HG03354 (cell line): ENCODE measurements around the gene FAM25A.
"Not testable (repeated sequence)": the region's sequence is repeated elsewhere in the genome, so short reads cannot be mapped to it uniquely, and the experiment has no call there.

Experiments used
- ATAC-seq: cut with Tn5 transposase; IDR thresholded peaks from one replicate; pipeline ENCODE4 v1.9.1; 2021; ENCODE audit warnings: mild to moderate bottlenecking; ENCODE audit not compliant: unreplicated experiment, poor library complexity, severe bottlenecking

The FAM25A gene

GRCh38 chr10:87020056-87020455 is at the start of gene FAM25A:
Gene FAM25A, plus strand, starts transcription at chr10:87020294. Its CDS starts 31 bp downstream, at chr10:87020325.
- not testable (repeated sequence) for ATAC-seq

GRCh38 chr10:86970982-86971231 is 49.2 kb upstream of the FAM25A start:
- no peak for ATAC-seq

- ATAC-seq: peak; percentile 79
Measured at GRCh38 chr10:86971232-86971991, 48.7 kb upstream of the FAM25A start.

- no peak for ATAC-seq
Measured at GRCh38 chr10:86972613-86973380, 47.3 kb upstream of the FAM25A start.

GRCh38 chr10:86974484-86974883 is 45.6 kb upstream of the FAM25A start:
- ATAC-seq: no peak

GRCh38 chr10:86976362-86977056 is 43.6 kb upstream of the FAM25A start:
- no peak for ATAC-seq

GRCh38 chr10:86978457-86978856 is 41.6 kb upstream of the FAM25A start:
- ATAC-seq: not testable (repeated sequence)

GRCh38 chr10:86979296-86979818 is 40.7 kb upstream of the FAM25A start:
- ATAC-seq: no peak

- ATAC-seq: no peak
Measured at GRCh38 chr10:86979977-86980448, 40.1 kb upstream of the FAM25A start.

- not testable (repeated sequence) for ATAC-seq
Measured at GRCh38 chr10:86981020-86981419, 39.1 kb upstream of the FAM25A start.

- ATAC-seq: no peak
Measured at GRCh38 chr10:86981716-86982115, 38.4 kb upstream of the FAM25A start.

- not testable (repeated sequence) for ATAC-seq
Measured at GRCh38 chr10:86984498-86984897, 35.6 kb upstream of the FAM25A start.

GRCh38 chr10:86988520-86988919 is 31.6 kb upstream of the FAM25A start:
- no peak for ATAC-seq

- ATAC-seq: not testable (repeated sequence)
Measured at GRCh38 chr10:86991362-86991761, 28.7 kb upstream of the FAM25A start.

GRCh38 chr10:86992456-86992855 is 27.6 kb upstream of the FAM25A start:
- no peak for ATAC-seq

- ATAC-seq: no peak
Measured at GRCh38 chr10:86992929-86993328, 27.2 kb upstream of the FAM25A start.

- ATAC-seq: not testable (repeated sequence)
Measured at GRCh38 chr10:86999802-87000403, 20.2 kb upstream of the FAM25A start.

- ATAC-seq: no peak
Measured at GRCh38 chr10:87000491-87000890, 19.6 kb upstream of the FAM25A start.

- not testable (repeated sequence) for ATAC-seq
Measured at GRCh38 chr10:87007124-87007523, 13.0 kb upstream of the FAM25A start.

- ATAC-seq: not testable (repeated sequence)
Measured at GRCh38 chr10:87007674-87008073, 12.4 kb upstream of the FAM25A start.
